Endothelial cell of umbilical vein (primary cell): Measurements from ENCODE around the gene KRT1. TPM values are rescaled to one million over a fixed set of nuclear protein-coding genes. Genes with fewer than 3 reads are reported as not detected.

Source experiments
- BruUV-seq: library from RNA; stranded (reverse); fragments of 400-500 nt; replicated peaks from 2 replicates; lab custom pipeline; 2021; lab: Mats Ljungman, UMichigan
- CTCF ChIA-PET: fragments of 300-600, 350-600 bp; sonication (Branson Sonifier 250); formaldehyde crosslinking; loops from one replicate; lab custom pipeline; 2021; ENCODE audit warnings: antibody characterized with exemption, inconsistent platforms; lab: Charles Lee
- POLR2A ChIA-PET: fragments of 300-600, 350-600 bp; sonication (Branson Sonifier 250); formaldehyde crosslinking; loops from one replicate; lab custom pipeline; 2021; ENCODE audit warnings: antibody characterized with exemption, inconsistent platforms; lab: Charles Lee
- DNase-seq: peaks from one replicate; pipeline ENCODE4 v3.0.0-alpha.2; 2011; ENCODE audit warnings: low read depth, low spot score
- FAIRE-seq: peaks from 2 replicates; lab custom pipeline; 2011; peaks lifted over from hg19 to GRCh38; lab: Jason Lieb, UNC
- H2AFZ ChIP-seq: 2 replicates; pipeline ENCODE4 v1.6.0; 2012; ENCODE audit warnings: low read depth, low read length, control low read depth, inconsistent platforms
- H3K27ac ChIP-seq: 2 replicates; pipeline ENCODE4 v1.5.1; 2011; ENCODE audit warnings: low read depth, mild to moderate bottlenecking, control low read depth, low read length, moderate library complexity; ENCODE audit not compliant: insufficient read depth
- H3K27me3 ChIP-seq, 2 experiments: 2 replicates each; pipeline versions ENCODE4 v1.6.0 to v1.6.1; 2011; ENCODE audit warnings: low read length in 2 of 2, mixed read lengths in 1 of 2; ENCODE audit not compliant: control insufficient read depth in 2 of 2, insufficient read depth in 2 of 2
- H3K36me3 ChIP-seq, 2 experiments: 2 replicates in 1 of 2; 3 replicates in 1 of 2; pipeline ENCODE4 v1.5.1; 2011; ENCODE audit warnings: low read length in 2 of 2, mild to moderate bottlenecking in 1 of 2, moderate library complexity in 1 of 2; ENCODE audit not compliant: control insufficient read depth in 2 of 2, insufficient read depth in 2 of 2; ENCODE audit errors: extremely low read depth in 1 of 2
- H3K4me1 ChIP-seq: 3 replicates; pipeline ENCODE4 v1.5.1; 2011; ENCODE audit warnings: mild to moderate bottlenecking, low read length; ENCODE audit not compliant: control insufficient read depth, insufficient read depth; ENCODE audit errors: extremely low read depth
- H3K4me2 ChIP-seq: 2 replicates; pipeline ENCODE4 v1.6.1; 2011; ENCODE audit warnings: low read length, control low read depth, mixed read lengths; ENCODE audit not compliant: insufficient read depth
- H3K4me3 ChIP-seq, 3 experiments: fragments of 200-600 bp in 1 of 3; sonication (generic), shearing (Covaris generic) in 1 of 3; replicated peaks in 1 of 3; 2 replicates each; pipeline ENCODE4 v1.5.1; 2011 to 2016; ENCODE audit warnings: control low read depth in 3 of 3, low read length in 3 of 3, mild to moderate bottlenecking in 2 of 3, inconsistent platforms in 1 of 3, low read depth in 1 of 3, moderate library complexity in 1 of 3; ENCODE audit not compliant: insufficient read depth in 1 of 3
- H3K79me2 ChIP-seq: 2 replicates; pipeline ENCODE4 v1.6.0; 2012; ENCODE audit warnings: low read length, inconsistent platforms; ENCODE audit not compliant: control insufficient read depth, insufficient read depth
- H3K9ac ChIP-seq: replicated peaks from 2 replicates; pipeline ENCODE3; 2011; ENCODE audit warnings: low read length, control low read depth; ENCODE audit not compliant: insufficient read depth; ENCODE audit errors: extremely low read depth
- H3K9me1 ChIP-seq: replicated peaks from 3 replicates; pipeline ENCODE4 v1.6.0; 2011; ENCODE audit warnings: mild to moderate bottlenecking, low read length; ENCODE audit not compliant: control insufficient read depth, insufficient read depth; ENCODE audit errors: extremely low read depth
- H3K9me3 ChIP-seq: replicated peaks from 2 replicates; pipeline ENCODE4 v1.5.1; 2012; ENCODE audit warnings: low read length, inconsistent platforms; ENCODE audit not compliant: control insufficient read depth, insufficient read depth
- H4K20me1 ChIP-seq: replicated peaks from 2 replicates; pipeline ENCODE3; 2011; ENCODE audit warnings: mild to moderate bottlenecking, low read length; ENCODE audit not compliant: control insufficient read depth, insufficient read depth; ENCODE audit errors: extremely low read depth
- EZH2 ChIP-seq: IDR thresholded peaks from 2 replicates; pipeline ENCODE4 v1.6.1; 2012; ENCODE audit warnings: borderline replicate concordance, low read depth, mild to moderate bottlenecking, moderate library complexity, low read length, inconsistent platforms; ENCODE audit not compliant: severe bottlenecking
- FOS ChIP-seq: IDR thresholded peaks from 2 replicates; pipeline ENCODE4 v1.6.1; 2011; ENCODE audit warnings: mild to moderate bottlenecking, low read length, moderate library complexity, borderline replicate concordance; ENCODE audit not compliant: insufficient read depth
- GATA2 ChIP-seq: IDR thresholded peaks from 2 replicates; pipeline ENCODE4 v1.7.0; 2011; ENCODE audit warnings: low read depth, mild to moderate bottlenecking, moderate library complexity, mixed read lengths, low read length; ENCODE audit not compliant: insufficient read length, insufficient read depth
- JUN ChIP-seq: IDR thresholded peaks from 2 replicates; pipeline ENCODE4 v1.6.1; 2011; ENCODE audit warnings: borderline replicate concordance, low read depth; ENCODE audit not compliant: insufficient read length, insufficient read depth
- MYC ChIP-seq: IDR thresholded peaks from one replicate; pipeline ENCODE4 v1.6.1; 2011; ENCODE audit warnings: mild to moderate bottlenecking, low read depth, low read length
- POLR2A ChIP-seq: IDR thresholded peaks from 2 replicates; pipeline ENCODE4 v1.6.1; 2012; ENCODE audit warnings: low read depth, mild to moderate bottlenecking, control low read depth, low read length
- POLR2AphosphoS5 ChIP-seq: IDR thresholded peaks from 2 replicates; pipeline ENCODE4 v1.6.1; 2012; ENCODE audit warnings: low read depth, mild to moderate bottlenecking, control low read depth, low read length, moderate library complexity; ENCODE audit not compliant: insufficient read depth
- dilution Hi-C: fragments of 300-500 bp; cut with MboI; formaldehyde crosslinking; loops from one replicate; pipeline ENCODE4 v1.15.0; 2019; ENCODE audit warnings: low sequenced_read_pairs; ENCODE audit not compliant: extremely low pct_ligation_motif_present
- intact Hi-C: fragments of 100-400 bp; cut with micrococcal nuclease; formaldehyde crosslinking; loops from one replicate; pipeline ENCODE4 v1.10.0; 2022
- polyA plus RNA-seq, 4 experiments: library from polyadenylated mRNA; depleted of rRNA in 3 of 4; stranded (reverse) in 3 of 4; unstranded in 1 of 4; fragments of >200 nt; gene quantifications; 2 replicates each; pipeline versions ENCODE4 v1.2.1 to v1.2.3, GENCODE V29; 2011 to 2012; ENCODE audit warnings: missing spikeins in 1 of 4
- total RNA-seq: library from RNA; stranded (reverse); gene quantifications from 2 replicates; pipeline ENCODE4 v1.2.3, GENCODE V29; 2021
- TF ChIP-seq, protein P1 (sequence below), 2 donors: IDR thresholded peaks; 1 replicate in 1 of 2; 2 replicates in 1 of 2; pipeline ENCODE4 v1.5.1; 2011; ENCODE audit warnings: low read length in 2 of 2, mild to moderate bottlenecking in 2 of 2, moderate library complexity in 2 of 2, control low read depth in 1 of 2, inconsistent platforms in 1 of 2, low read depth in 1 of 2; ENCODE audit not compliant: insufficient read depth in 1 of 2; ENCODE audit errors: extremely low read depth in 1 of 2
- TF ChIP-seq, protein P2 (sequence below): IDR thresholded peaks from 2 replicates; pipeline ENCODE4 v1.6.1; 2011; ENCODE audit not compliant: insufficient read depth, insufficient read length

The KRT1 gene
- total and polyA plus RNA-seq, 2 donors (not counting 3 experiments of a cell fraction or from before 2014, with no cell fraction given), result not detected

DNA sequence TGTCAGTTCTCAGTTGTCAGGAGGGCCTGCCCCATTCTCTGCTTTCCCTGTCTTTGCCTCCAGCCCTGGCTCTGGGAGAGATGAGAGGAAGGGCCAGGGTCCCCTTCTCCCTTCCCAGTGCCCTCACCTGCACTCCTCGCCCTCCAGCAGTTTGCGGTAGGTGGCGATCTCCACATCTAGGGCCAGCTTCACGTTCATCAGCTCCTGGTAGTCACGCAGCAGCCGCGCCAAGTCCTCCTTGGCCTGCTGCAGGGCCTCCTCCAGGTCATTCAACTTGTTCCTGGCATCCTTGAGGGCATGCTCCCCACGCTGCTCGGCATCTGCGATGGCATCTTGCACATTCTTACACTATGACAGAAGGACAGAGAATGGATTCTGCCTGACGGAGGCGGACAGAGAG is 33.6 kb downstream of the KRT1 start:
- Histone ChIP-seq H3K4me3 (no peak overlapping the region), H3K9ac (no peak overlapping the region), H3K27ac (no peak overlapping the region), H3K27me3 (peaks cover 4 to 7% of the 10 kb centered on the region in 2 experiments), H3K4me1 (no peaks in the 10 kb centered on the region), H3K4me2 (no peak overlapping the region), H3K79me2 (no peaks in the 10 kb centered on the region), H3K9me1 (no peaks in the 10 kb centered on the region), H2AFZ (no peak overlapping the region), H3K9me3 (no peaks in the 10 kb centered on the region), H3K36me3 (no peaks in the 10 kb centered on the region), H4K20me1 (no peaks in the 10 kb centered on the region)
- ChIA-PET CTCF (interaction anchor here (1.2 kb wide), 1 partner anchor 35 kb away, joined by 4 read pairs; no protein-coding TSS in a partner anchor), POLR2A (no interaction called here)
- no peak for DNase-seq
- dilution Hi-C loops, result no loop called here
- FAIRE-seq, result no peak
- no TSS peak for BruUV-seq
- intact Hi-C loops, result no loop called here
- TF ChIP-seq POLR2AphosphoS5 (no peak), JUN (no peak), GATA2 (no peak), MYC (no peak), POLR2A (no peak), EZH2 (no peak), FOS (no peak)
- TF ChIP-seq, protein P1, sequence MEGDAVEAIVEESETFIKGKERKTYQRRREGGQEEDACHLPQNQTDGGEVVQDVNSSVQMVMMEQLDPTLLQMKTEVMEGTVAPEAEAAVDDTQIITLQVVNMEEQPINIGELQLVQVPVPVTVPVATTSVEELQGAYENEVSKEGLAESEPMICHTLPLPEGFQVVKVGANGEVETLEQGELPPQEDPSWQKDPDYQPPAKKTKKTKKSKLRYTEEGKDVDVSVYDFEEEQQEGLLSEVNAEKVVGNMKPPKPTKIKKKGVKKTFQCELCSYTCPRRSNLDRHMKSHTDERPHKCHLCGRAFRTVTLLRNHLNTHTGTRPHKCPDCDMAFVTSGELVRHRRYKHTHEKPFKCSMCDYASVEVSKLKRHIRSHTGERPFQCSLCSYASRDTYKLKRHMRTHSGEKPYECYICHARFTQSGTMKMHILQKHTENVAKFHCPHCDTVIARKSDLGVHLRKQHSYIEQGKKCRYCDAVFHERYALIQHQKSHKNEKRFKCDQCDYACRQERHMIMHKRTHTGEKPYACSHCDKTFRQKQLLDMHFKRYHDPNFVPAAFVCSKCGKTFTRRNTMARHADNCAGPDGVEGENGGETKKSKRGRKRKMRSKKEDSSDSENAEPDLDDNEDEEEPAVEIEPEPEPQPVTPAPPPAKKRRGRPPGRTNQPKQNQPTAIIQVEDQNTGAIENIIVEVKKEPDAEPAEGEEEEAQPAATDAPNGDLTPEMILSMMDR (IDR thresholded peaks at IDR 0.05; ENCODE audit: extremely low read depth in 1 of 2, insufficient read depth in 1 of 2, low read depth in 1 of 2, low read length in 2 of 2), result no peak
- TF ChIP-seq, protein P2, sequence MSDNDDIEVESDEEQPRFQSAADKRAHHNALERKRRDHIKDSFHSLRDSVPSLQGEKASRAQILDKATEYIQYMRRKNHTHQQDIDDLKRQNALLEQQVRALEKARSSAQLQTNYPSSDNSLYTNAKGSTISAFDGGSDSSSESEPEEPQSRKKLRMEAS, result no peak
